ENCODE data around the gene RAB42. TPM values are rescaled to one million over a fixed set of nuclear protein-coding genes. Genes with fewer than 3 reads are reported as not detected.

The RAB42 gene
- total RNA-seq, 2 donors from 2014 or later = 1.5 to 2.0 TPM

DNA sequence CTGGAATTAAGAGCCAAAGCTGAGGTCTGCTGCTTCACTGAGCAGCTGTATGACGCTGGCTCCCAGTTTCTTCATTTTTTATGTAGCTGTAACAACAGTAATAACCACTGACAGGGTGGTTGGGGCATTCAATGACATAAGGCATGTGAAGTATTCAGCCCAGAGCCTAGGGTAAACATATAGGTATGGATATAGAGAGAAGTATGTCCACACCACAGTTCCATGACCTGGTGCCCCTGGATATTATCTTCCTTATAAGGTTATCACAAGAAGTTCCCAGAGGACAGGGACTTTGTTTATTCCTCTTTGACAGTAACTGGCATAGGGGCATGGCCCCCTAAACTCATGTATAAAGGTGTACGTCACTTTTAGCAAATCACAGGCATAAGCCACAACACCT, 14.7 kb downstream of the RAB42 start:
- Histone ChIP-seq H3K4me1 (peaks cover 0 to 9% of the 10 kb centered on the region in 2 donors), H3K4me3 (no peak overlapping the region), H3K9me3 (no peaks in the 10 kb centered on the region), H3K27me3 (no peaks in the 10 kb centered on the region), H3K27ac (no peak overlapping the region), H3K36me3 (peaks cover 69% of the 10 kb centered on the region)
- TF ChIP-seq, protein P1, sequence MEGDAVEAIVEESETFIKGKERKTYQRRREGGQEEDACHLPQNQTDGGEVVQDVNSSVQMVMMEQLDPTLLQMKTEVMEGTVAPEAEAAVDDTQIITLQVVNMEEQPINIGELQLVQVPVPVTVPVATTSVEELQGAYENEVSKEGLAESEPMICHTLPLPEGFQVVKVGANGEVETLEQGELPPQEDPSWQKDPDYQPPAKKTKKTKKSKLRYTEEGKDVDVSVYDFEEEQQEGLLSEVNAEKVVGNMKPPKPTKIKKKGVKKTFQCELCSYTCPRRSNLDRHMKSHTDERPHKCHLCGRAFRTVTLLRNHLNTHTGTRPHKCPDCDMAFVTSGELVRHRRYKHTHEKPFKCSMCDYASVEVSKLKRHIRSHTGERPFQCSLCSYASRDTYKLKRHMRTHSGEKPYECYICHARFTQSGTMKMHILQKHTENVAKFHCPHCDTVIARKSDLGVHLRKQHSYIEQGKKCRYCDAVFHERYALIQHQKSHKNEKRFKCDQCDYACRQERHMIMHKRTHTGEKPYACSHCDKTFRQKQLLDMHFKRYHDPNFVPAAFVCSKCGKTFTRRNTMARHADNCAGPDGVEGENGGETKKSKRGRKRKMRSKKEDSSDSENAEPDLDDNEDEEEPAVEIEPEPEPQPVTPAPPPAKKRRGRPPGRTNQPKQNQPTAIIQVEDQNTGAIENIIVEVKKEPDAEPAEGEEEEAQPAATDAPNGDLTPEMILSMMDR (IDR thresholded peaks at IDR 0.05) = no peak
- no peak for DNase-seq (ENCODE audit: low spot score)

DNA sequence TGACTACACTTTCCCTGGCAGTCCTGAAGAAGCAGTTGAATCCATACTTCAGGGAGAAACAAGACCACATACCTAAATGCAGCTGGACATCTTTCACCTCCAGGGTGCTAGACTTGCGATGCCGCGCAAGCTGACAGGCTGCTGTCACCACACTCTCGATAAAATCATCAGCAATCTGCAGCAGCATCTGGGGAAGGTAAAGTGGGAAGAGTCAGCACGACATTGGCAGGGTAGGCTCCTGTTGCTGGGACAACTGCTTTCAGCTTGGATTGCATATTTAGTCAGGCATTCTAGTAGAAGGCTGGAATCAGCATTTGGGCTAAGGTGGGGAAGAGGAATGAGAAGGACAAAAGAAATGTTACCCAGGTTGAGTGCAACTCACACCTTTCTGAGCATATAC, 21.1 kb downstream of the RAB42 start:
- TF ChIP-seq, protein P1 (IDR thresholded peaks at IDR 0.05) = no peak
- no peaks in the 10 kb centered on the region for H3K9me3 ChIP-seq
- no peaks in the 10 kb centered on the region for H3K4me1 ChIP-seq
- DNase-seq (ENCODE audit: low spot score) = no peak
- H3K4me3 ChIP-seq = no peak overlapping the region
- H3K27me3 ChIP-seq = no peaks in the 10 kb centered on the region
- peaks cover 60% of the 10 kb centered on the region for H3K36me3 ChIP-seq
- H3K27ac ChIP-seq = no peak overlapping the region

DNA sequence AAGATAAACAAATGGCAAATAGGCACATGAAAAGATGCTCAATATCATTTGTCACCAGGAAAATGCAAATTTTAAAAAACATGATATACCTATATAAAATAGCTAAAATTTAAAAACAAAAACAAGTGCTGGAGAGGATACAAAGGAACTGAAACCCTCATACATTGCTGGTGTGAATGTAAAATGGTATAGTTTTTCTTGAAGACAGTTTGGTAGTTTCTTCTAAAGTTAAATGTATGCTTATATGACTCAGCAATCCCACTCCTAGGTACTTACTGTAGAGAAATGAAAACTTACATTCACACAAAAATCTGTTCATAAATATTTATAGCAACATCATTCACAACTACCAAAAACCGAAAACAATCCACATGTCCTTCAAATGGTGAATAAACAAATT, 39.6 kb downstream of the RAB42 start:
- TF ChIP-seq, protein P1 (IDR thresholded peaks at IDR 0.05) = no peak
- Histone ChIP-seq H3K4me1 (no peaks in the 10 kb centered on the region), H3K9me3 (no peaks in the 10 kb centered on the region), H3K36me3 (no peaks in the 10 kb centered on the region), H3K27me3 (no peaks in the 10 kb centered on the region), H3K27ac (no peak overlapping the region), H3K4me3 (no peak overlapping the region)
- DNase-seq (ENCODE audit: low spot score) = no peak

DNA sequence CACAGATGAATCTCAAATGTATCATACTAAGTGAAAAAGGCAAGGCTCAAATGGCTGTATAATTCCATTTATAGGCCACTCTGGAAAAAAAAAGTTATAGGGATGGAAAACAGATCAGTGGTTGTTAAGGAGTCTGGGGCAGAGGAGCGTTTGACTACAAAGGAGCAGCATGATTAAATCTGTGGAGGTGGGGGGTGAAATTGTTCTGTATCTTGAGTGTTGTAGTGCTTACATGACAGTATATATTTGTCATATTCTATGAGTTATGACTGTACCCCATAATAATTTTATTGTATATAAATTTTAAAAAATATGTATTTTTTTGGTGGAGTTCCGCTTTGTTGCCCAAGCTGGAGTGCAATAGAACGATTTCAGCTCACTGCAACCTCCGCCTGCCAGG, 40.5 kb downstream of the RAB42 start:
- Histone ChIP-seq H3K4me3 (no peak overlapping the region), H3K27ac (no peak overlapping the region), H3K27me3 (no peaks in the 10 kb centered on the region), H3K9me3 (no peaks in the 10 kb centered on the region), H3K36me3 (no peaks in the 10 kb centered on the region), H3K4me1 (no peaks in the 10 kb centered on the region)
- DNase-seq (ENCODE audit: low spot score) = no peak
- TF ChIP-seq, protein P1 (IDR thresholded peaks at IDR 0.05) = no peak

DNA sequence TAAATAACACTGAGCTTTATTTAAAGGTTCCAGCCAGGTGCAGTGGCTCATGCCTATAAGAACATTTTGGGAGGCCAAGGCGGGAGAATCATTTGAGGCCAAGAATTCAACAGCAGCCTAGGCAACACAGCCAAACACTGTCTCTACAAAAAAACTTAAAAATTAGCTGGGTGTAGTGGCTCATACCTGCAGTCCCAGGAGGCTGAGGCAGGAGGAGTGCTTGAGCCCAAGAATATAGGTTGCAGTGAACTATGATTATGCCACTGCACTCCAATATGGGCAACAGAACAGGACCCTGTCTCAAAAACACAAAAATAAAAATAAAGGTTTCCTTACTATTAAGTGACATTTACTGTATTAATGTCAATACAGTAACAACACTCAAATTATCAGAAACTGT, 48.7 kb downstream of the RAB42 start:
- Histone ChIP-seq H3K4me1 (peaks cover 0 to 30% of the 10 kb centered on the region in 2 donors), H3K36me3 (no peaks in the 10 kb centered on the region), H3K4me3 (no peak overlapping the region), H3K27ac (no peak overlapping the region), H3K27me3 (no peaks in the 10 kb centered on the region), H3K9me3 (no peaks in the 10 kb centered on the region)
- TF ChIP-seq, protein P1 (IDR thresholded peaks at IDR 0.05) = no peak
- DNase-seq (ENCODE audit: low spot score) = no peak

DNA sequence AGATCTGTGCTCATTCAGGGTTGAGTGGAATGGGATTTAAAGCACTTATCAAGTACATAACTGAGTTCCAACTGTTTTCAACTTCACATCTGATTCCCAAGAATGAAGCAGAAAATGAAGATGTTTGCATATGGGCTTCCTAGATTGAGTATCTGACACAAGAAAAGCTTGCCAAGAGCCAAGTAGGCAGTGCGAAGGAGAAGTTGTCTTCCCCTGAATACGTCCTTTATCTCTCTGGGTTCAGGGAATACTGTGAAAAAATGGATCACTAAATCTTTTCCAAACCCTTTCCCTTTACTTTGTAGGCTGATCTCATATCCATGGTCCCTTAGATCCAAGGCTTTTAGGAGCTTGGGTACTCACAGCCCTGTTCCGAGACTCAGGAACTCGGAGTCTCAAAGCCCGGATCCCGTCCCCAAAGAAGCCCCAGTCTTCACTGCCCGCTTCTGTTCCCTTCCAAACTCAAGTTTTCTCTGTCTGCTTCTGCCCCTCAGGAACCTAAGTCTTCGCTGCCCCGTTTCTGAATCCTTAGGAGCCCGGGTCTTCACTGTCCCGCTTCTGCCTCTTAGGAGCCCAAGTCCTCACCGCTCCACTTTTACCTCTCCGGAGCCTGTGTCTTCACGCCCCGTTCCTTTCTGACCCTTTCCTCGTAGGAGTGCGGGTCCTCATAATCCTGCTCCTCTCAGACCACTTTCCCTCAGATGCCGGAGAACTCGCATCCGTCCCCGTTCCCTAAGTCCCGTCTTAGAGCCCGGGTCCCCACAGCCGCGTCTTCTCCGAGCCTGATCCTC, 50.2 kb downstream of the RAB42 start:
- no peak for DNase-seq (ENCODE audit: low spot score)
- H3K9me3 ChIP-seq = no peaks in the 10 kb centered on the region
- H3K36me3 ChIP-seq = no peaks in the 10 kb centered on the region
- TF ChIP-seq, protein P1 (IDR thresholded peaks at IDR 0.05) = no peak
- peak overlapping the region; percentile 82 to 87 for H3K4me3 ChIP-seq
- no peaks in the 10 kb centered on the region for H3K27me3 ChIP-seq
- H3K27ac ChIP-seq = peak overlapping the region; percentile 90 to 95
- peaks cover 0 to 32% of the 10 kb centered on the region in 2 donors for H3K4me1 ChIP-seq
